ENCODE results near the gene MAP3K20.

MAP3K20 gene

GRCh38 chr2:173238831-173239230 lies 163.2 kb downstream of the MAP3K20 start:
- H3K4me3 ChIP-seq (ENCODE audit: low read depth, low read length), result no peak overlapping the region
- no peak for TF ChIP-seq CTCF (IDR thresholded peaks at IDR 0.05; ENCODE audit: borderline replicate concordance, insufficient read depth, low read depth, low read length)

GRCh38 chr2:173239644-173240043 lies 164.0 kb downstream of the MAP3K20 start:
- TF ChIP-seq CTCF (IDR thresholded peaks at IDR 0.05; ENCODE audit: borderline replicate concordance, insufficient read depth, low read depth, low read length), result no peak
- no peak overlapping the region for H3K4me3 ChIP-seq (ENCODE audit: low read depth, low read length)

- TF ChIP-seq CTCF (IDR thresholded peaks at IDR 0.05; ENCODE audit: borderline replicate concordance, insufficient read depth, low read depth, low read length), result no peak
- no peak overlapping the region for H3K4me3 ChIP-seq (ENCODE audit: low read depth, low read length)
Observed at GRCh38 chr2:173240083-173240482, 164.4 kb downstream of the MAP3K20 start.

GRCh38 chr2:173241643-173242042 lies 166.0 kb downstream of the MAP3K20 start:
- TF ChIP-seq CTCF (IDR thresholded peaks at IDR 0.05; ENCODE audit: borderline replicate concordance, insufficient read depth, low read depth, low read length), result no peak
- no peak overlapping the region for H3K4me3 ChIP-seq (ENCODE audit: low read depth, low read length)

GRCh38 chr2:173247156-173247555 lies 171.5 kb downstream of the MAP3K20 start:
- no peak for TF ChIP-seq CTCF (IDR thresholded peaks at IDR 0.05; ENCODE audit: borderline replicate concordance, insufficient read depth, low read depth, low read length)
- H3K4me3 ChIP-seq (ENCODE audit: low read depth, low read length), result no peak overlapping the region

GRCh38 chr2:173248381-173248780 lies 172.7 kb downstream of the MAP3K20 start:
- no peak overlapping the region for H3K4me3 ChIP-seq (ENCODE audit: low read depth, low read length)
- TF ChIP-seq CTCF (IDR thresholded peaks at IDR 0.05; ENCODE audit: borderline replicate concordance, insufficient read depth, low read depth, low read length), result no peak

GRCh38 chr2:173249661-173250641 lies 174.3 kb downstream of the MAP3K20 start:
- no peak for TF ChIP-seq CTCF (IDR thresholded peaks at IDR 0.05; ENCODE audit: borderline replicate concordance, insufficient read depth, low read depth, low read length)
- H3K4me3 ChIP-seq (ENCODE audit: low read depth, low read length), result no peak overlapping the region

All from GM12875 (cell line).